CD4-positive, alpha-beta T cell treated with Interleukin-12 subunit alpha and Interleukin-12 subunit beta, for 1 hour (primary cell): ENCODE measurements around the gene CHCHD10.

ENCODE experiments used
- DNase-seq: peaks from one replicate; pipeline ENCODE4 v3.0.0-alpha.2; 2020

CHCHD10 gene

GRCh38 chr22:23767673-23768548 is at the start of gene CHCHD10:
CHCHD10 (minus strand) TSS chr22:23767972; CDS start chr22:23767874, 98 bp downstream.
- DNase-seq: peak; percentile 74

GRCh38 chr22:23817146-23817545 is 49.4 kb upstream of the CHCHD10 start:
- DNase-seq: no peak

- no peak for DNase-seq
Measured at GRCh38 chr22:23816156-23816976, 48.6 kb upstream of the CHCHD10 start.

- no peak for DNase-seq
Measured at GRCh38 chr22:23815541-23816155, 47.9 kb upstream of the CHCHD10 start.

DNA sequence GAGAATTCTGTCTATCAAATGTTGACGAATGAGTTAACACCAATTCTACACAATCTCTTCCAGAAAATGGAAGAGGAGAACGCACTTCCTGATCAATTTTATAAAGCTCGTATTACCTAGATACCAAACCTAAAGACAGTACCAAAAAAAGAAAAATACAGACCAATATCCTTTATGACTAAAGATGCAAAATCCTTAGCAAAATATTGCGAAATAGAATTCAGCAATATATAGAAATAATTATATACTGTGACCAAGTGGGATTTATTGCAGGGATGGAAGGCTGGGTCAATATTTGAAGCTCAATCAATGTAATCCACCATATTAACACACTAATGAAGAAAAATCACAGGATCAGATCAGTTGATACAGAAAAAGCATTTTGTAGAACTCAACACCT is 44.6 kb upstream of the CHCHD10 start:
- DNase-seq: no peak

DNA sequence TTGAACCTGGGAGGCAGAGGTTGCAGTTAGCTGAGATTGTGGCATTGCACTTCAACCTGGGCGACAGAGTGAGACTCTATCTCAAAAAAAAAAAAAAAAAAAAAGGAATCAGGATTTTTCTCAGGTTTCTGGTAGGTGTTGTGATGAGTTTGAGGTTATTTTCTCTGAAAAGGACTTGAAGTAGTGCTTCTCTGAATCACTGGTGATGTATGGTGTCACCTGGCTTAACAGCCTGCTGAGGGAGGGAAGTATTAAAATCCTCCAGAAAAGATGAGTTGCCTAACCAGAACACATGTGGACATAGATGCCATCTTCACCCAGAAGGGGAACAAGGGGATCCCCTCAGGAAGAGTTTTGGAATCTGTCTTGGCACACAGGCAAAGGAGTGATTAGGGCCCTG is 39.1 kb upstream of the CHCHD10 start:
- DNase-seq: no peak

- no peak for DNase-seq
Measured at GRCh38 chr22:23804781-23805291, 37.1 kb upstream of the CHCHD10 start.

DNA sequence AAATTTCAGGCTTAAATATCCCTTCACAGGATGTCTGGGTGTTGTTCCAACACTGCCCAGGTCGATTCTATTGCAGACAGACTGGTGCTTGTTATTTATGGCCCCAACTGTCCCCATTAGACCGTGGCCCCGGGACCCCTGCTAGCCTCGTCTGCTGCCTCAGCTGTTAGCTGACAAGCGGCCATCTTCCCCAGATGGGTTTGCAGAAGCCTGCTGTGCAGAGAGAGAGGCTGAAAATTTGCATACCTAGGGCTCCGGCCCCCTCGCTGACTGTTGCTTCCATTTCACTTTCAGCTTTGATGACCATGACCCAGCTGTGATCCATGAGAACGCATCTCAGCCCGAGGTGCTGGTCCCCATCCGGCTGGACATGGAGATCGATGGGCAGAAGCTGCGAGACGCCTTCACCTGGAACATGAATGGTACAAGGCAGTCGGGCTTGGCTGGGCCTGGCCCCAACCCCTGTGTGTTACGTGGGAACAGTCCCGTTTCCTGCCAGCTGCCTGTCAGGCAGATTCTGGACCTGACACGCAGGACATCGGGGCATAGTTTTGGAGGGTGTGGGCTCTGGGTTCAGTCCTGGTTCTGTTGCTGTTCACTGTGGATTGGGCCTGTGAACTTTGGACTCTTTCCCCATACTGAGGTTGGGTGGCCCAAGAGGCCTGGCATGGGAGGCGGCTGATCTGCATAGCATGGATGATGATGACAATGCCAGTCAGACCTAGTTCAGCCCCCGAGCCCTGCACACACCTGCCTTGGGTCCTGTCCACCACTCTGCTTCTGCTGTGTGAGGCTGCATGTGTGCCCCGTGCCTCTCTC is 35.4 kb upstream of the CHCHD10 start:
- DNase-seq: no peak

- DNase-seq: no peak
Measured at GRCh38 chr22:23801886-23802377, 34.2 kb upstream of the CHCHD10 start.

DNA sequence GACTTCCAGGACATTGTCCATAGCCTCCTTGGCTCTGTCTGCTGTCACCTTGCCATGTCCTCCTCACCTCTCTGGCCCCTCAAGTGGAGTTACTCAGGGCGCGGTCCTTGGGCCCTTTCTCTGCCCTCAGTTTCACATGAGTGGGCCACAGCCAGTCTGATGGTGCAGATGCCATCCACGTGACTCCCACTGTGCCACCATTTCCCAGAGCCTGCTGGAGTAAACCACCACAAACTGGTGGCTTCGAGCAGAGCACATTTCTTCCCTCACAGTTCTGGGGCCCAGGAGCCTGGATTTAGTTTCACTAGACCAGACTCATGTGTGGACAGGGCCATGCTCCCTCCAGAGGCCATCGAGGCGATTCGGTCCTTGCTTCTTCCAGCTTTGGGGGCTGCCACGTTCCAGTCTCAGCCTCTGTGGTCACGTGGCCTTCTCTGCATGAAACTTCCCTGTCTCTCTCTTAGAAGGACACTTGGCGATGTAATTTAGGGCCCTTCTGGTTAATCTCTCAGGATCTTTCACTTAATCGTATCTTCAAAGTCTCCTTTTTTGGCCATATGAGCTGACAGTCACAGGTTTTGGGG is 33.6 kb upstream of the CHCHD10 start:
- no peak for DNase-seq

GRCh38 chr22:23800297-23801237 is 32.8 kb upstream of the CHCHD10 start:
- DNase-seq: no peak

DNA sequence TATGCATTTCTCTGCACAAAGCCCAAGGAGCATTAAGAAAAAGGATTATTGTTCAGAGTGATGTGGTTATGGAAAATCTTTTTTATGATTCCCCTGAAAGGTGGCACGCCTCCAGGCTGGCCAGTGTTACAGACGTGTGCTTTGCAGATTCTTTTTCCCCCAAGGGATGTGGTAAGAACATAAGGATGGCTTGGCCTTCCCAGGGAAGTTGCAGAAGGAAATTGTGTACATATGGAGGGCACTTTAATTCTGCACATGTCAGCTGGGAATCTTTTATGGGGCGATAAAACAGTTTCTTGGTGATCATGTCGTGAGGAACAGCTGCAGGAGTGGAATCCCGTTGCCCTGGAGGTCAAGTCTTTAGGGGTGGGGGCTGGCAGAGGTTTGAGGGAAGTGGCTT is 28.7 kb upstream of the CHCHD10 start:
- no peak for DNase-seq

DNA sequence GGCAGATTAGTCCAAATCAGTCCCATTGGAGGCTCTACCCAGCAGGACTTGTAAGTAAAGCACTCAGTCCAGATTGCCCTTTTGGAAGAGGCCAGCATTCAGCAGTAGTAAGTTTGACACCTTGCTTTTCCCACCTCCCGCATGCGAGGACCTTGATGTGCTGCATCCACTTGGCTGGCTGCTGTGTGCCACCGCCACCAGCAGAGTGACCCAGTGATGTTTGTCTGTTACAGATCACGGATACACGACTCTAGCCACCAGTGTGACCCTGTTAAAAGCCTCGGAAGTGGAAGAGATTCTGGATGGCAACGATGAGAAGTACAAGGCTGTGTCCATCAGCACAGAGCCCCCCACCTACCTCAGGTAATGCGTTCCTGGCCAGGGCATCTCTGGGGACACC is 25.6 kb upstream of the CHCHD10 start:
- DNase-seq: no peak

GRCh38 chr22:23791738-23792645 is 24.2 kb upstream of the CHCHD10 start:
- no peak for DNase-seq

DNA sequence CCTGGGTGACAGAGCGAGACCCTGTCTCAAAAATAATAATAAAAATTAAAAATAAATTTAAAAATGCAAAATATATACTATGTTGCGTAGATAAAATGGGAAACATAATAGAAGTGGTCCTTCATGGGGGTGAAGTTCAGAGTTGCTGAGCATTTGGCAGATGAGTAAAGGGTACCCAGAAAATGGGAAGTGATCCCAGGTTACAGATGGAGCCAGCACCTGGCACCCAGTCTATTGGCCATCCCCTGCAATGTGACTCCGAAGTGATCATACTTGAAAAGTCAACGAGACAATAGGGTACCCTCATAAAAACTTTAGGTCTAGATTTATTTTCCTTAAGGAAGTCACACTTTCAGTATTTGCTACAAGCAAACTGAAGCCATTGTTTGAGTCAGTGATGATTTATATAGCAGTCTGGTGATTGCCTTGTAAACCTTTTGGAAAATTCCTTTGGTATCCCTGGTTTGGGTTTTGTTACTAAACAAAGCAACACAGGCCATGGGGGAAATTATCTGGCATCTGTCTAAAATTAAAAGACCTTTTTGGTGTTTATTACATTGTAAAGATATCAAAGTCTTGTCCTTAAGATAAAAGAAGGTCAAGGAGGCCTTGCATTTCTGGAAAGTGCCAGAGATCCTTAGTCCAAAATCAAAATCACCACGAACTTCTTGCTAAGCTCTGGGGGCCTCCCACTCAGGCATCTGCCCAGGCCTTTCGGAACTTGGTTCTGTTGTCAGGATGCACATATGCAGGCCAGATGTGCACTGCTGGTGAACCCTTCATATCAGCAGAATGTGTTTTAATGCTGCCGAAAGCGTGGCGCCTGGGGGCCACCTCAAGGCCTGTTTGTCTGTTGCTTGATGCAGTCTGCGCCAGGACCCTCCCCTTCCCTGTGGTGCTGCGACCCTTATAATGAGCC is 23.3 kb upstream of the CHCHD10 start:
- no peak for DNase-seq

DNA sequence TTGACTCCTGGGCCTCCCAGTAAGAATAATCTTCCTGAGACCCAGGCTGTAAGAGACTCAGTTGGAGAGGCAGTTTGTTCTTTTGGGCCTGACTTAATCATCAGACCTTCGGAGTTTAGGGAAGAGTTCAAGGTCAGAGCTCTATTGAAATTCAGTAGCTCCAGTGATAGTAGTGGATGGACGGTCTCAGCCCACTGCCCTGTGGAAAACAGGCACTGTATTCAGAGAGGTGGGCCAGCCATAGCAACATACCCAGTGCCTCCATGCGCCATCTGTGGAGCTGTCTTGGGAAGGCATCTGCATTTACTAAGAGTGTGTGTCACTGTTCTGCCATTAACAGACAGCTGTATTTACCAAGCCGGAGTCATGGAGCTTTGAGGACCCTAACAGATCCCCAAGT is 21.9 kb upstream of the CHCHD10 start:
- DNase-seq: no peak

DNA sequence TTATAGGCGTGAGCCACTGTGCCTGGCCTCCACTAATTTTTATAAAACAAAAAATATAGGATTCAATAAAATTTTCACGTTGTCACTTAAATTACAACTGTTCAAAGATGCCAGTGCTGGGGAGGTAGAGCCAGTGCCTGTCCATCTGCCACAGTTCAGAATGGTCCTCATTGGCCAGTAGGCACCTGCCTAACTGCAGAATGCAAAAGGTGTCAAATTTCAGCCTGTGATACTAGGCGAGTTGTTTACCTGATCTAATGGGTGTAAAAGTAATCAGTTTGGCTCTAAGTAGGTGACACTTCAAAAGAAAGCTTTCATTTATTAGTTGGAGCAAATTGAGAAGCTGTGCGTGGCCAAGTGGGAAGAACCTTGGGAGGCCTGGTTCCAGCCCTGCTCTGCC is 21.3 kb upstream of the CHCHD10 start:
- DNase-seq: no peak

DNA sequence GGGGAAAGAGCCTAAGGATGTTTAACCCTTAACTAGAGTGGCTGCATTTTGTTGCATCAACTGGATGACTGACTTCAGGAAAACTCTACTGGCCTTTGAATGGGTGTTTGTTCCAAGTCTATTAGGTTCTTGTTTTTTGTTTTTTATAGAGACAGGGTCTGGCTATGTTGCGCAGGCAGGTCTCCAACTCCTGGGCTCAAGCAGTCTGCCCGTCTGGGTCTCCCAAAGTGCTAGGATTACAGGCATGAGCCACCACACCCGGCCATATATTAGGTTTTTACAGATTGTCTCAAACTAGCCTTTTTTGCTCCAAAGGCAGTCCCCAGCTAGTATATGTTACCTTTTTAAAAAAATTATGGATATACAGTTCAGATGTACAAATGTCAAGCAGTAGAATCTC is 20.1 kb upstream of the CHCHD10 start:
- DNase-seq: no peak

DNA sequence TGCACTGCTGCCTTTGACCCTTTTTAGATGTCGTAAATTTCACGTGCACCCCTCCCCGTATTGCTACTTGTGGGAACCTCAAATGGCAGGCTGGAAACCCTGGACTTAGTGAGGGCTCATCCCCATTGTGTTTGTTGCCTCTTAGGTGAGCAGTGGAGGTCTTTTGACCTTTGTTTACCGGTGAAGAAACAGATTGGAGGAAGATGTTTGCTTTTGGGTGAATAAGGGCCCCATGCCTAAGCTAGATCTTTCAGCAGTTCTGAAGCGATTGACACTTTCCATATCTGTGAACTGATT is 19.8 kb upstream of the CHCHD10 start:
- no peak for DNase-seq
